Activated T-cell treated with anti-CD3 and anti-CD28 coated beads, Interleukin-2, amount 50 U/mL, for 72 hours (primary cell): Measurements from ENCODE around the gene TAF1A. TPM values are rescaled to one million over a fixed set of nuclear protein-coding genes. Genes with fewer than 3 reads are reported as not detected.

Source experiments
- ATAC-seq, 2 donors: fragments of 150-1000 bp; cut with Tn5 transposase; replicated peaks in 1 of 2; 2 replicates each; pipeline ENCODE4 v1.10.0; 2021; ENCODE audit warnings: moderate library complexity in 2 of 2, mild to moderate bottlenecking in 1 of 2
- DNase-seq, 2 donors: peaks; one replicate each; pipeline ENCODE4 v3.0.0; 2021 to 2022; ENCODE audit warnings: mixed read lengths in 1 of 2
- H3K27ac Mint-ChIP-seq: one replicate; pipeline ENCODE4 v1.8.0; 2022; ENCODE audit warnings: mild to moderate bottlenecking, moderate library complexity, mixed read lengths
- H3K27me3 Mint-ChIP-seq: one replicate; pipeline ENCODE4 v1.8.0; 2022; ENCODE audit warnings: low read depth, mixed read lengths
- H3K36me3 Mint-ChIP-seq, 2 donors: one replicate each; pipeline ENCODE4 v1.8.0; 2022; ENCODE audit warnings: mixed read lengths in 2 of 2, mild to moderate bottlenecking in 1 of 2; ENCODE audit not compliant: insufficient read depth in 2 of 2
- H3K4me1 Mint-ChIP-seq: one replicate; pipeline ENCODE4 v1.8.0; 2022; ENCODE audit warnings: low read depth, mixed read lengths
- H3K4me3 Mint-ChIP-seq, 2 donors: one replicate each; pipeline ENCODE4 v1.8.0; 2022; ENCODE audit warnings: mild to moderate bottlenecking in 2 of 2, mixed read lengths in 2 of 2, moderate library complexity in 2 of 2
- H3K9me3 Mint-ChIP-seq, 2 donors: one replicate each; pipeline ENCODE4 v1.8.0; 2022; ENCODE audit warnings: mixed read lengths in 2 of 2
- total RNA-seq, 2 donors: library from RNA; stranded (reverse); gene quantifications; one replicate each; pipeline ENCODE4 v1.2.3, GENCODE V29; 2022

TAF1A gene
- total RNA-seq, 2 donors from 2014 or later = 12.0 to 15.1 TPM

- Mint-ChIP-seq H3K36me3 (peaks cover 11 to 31% of the 10 kb centered on the region in 2 donors), H3K9me3 (no peaks in the 10 kb centered on the region), H3K4me1 (peaks cover 71% of the 10 kb centered on the region), H3K4me3 (peak overlapping the region; percentile 50 to 52), H3K27ac (peak overlapping the region; percentile 86), H3K27me3 (no peaks in the 10 kb centered on the region)
- ATAC-seq (peak; percentile 23 to 25), DNase-seq (no peak)
Observed at GRCh38 chr1:222586842-222587241, 2.9 kb downstream of the TAF1A start.

GRCh38 chr1:222583079-222583478 lies 6.7 kb downstream of the TAF1A start:
- Mint-ChIP-seq H3K4me1 (peaks cover 44% of the 10 kb centered on the region), H3K27me3 (no peaks in the 10 kb centered on the region), H3K4me3 (no peak overlapping the region), H3K9me3 (no peaks in the 10 kb centered on the region), H3K36me3 (peaks cover 7 to 25% of the 10 kb centered on the region in 2 donors), H3K27ac (no peak overlapping the region)
- DNase-seq = no peak
- no peak for ATAC-seq

- H3K27me3 Mint-ChIP-seq = no peaks in the 10 kb centered on the region
- H3K4me3 Mint-ChIP-seq = no peak overlapping the region
- H3K36me3 Mint-ChIP-seq = peaks cover 7 to 29% of the 10 kb centered on the region in 2 donors
- peaks cover 35% of the 10 kb centered on the region for H3K4me1 Mint-ChIP-seq
- DNase-seq = no peak
- no peaks in the 10 kb centered on the region for H3K9me3 Mint-ChIP-seq
- no peak for ATAC-seq
- H3K27ac Mint-ChIP-seq = no peak overlapping the region
Observed at GRCh38 chr1:222582099-222582774, 7.5 kb downstream of the TAF1A start.

GRCh38 chr1:222579316-222579715 lies 10.4 kb downstream of the TAF1A start:
- DNase-seq (no peak), ATAC-seq (no peak)
- no peaks in the 10 kb centered on the region for H3K9me3 Mint-ChIP-seq
- H3K27me3 Mint-ChIP-seq = no peaks in the 10 kb centered on the region
- H3K27ac Mint-ChIP-seq = no peak overlapping the region
- H3K36me3 Mint-ChIP-seq = peaks cover 7 to 18% of the 10 kb centered on the region in 2 donors
- peaks cover 12% of the 10 kb centered on the region for H3K4me1 Mint-ChIP-seq
- no peak overlapping the region for H3K4me3 Mint-ChIP-seq

GRCh38 chr1:222570837-222571236 lies 18.9 kb downstream of the TAF1A start:
- no peak for ATAC-seq
- H3K27me3 Mint-ChIP-seq = no peaks in the 10 kb centered on the region
- H3K9me3 Mint-ChIP-seq = no peaks in the 10 kb centered on the region
- H3K36me3 Mint-ChIP-seq = peaks cover 9 to 25% of the 10 kb centered on the region in 2 donors
- no peak overlapping the region for H3K27ac Mint-ChIP-seq
- DNase-seq = no peak
- H3K4me3 Mint-ChIP-seq = no peak overlapping the region
- no peaks in the 10 kb centered on the region for H3K4me1 Mint-ChIP-seq

- DNase-seq (no peak), ATAC-seq (no peak)
- Mint-ChIP-seq H3K9me3 (no peaks in the 10 kb centered on the region), H3K4me3 (no peak overlapping the region), H3K27ac (no peak overlapping the region), H3K4me1 (no peaks in the 10 kb centered on the region), H3K27me3 (no peaks in the 10 kb centered on the region), H3K36me3 (peaks cover 1 to 20% of the 10 kb centered on the region in 2 donors)
Observed at GRCh38 chr1:222561656-222562055, 28.1 kb downstream of the TAF1A start.

GRCh38 chr1:222557574-222557973 lies 32.2 kb downstream of the TAF1A start:
- DNase-seq = no peak
- Mint-ChIP-seq H3K27me3 (no peaks in the 10 kb centered on the region), H3K4me3 (no peak overlapping the region), H3K27ac (no peak overlapping the region), H3K36me3 (peaks cover 1 to 18% of the 10 kb centered on the region in 2 donors), H3K9me3 (no peaks in the 10 kb centered on the region), H3K4me1 (no peaks in the 10 kb centered on the region)
- ATAC-seq = no peak

GRCh38 chr1:222557148-222557547 lies 32.6 kb downstream of the TAF1A start:
- Mint-ChIP-seq H3K36me3 (peaks cover 1 to 18% of the 10 kb centered on the region in 2 donors), H3K27me3 (no peaks in the 10 kb centered on the region), H3K4me1 (no peaks in the 10 kb centered on the region), H3K9me3 (no peaks in the 10 kb centered on the region), H3K4me3 (no peak overlapping the region), H3K27ac (no peak overlapping the region)
- ATAC-seq = no peak
- no peak for DNase-seq

- no peak overlapping the region for H3K4me3 Mint-ChIP-seq
- no peaks in the 10 kb centered on the region for H3K9me3 Mint-ChIP-seq
- no peaks in the 10 kb centered on the region for H3K27me3 Mint-ChIP-seq
- H3K27ac Mint-ChIP-seq = no peak overlapping the region
- peaks cover 1 to 15% of the 10 kb centered on the region in 2 donors for H3K36me3 Mint-ChIP-seq
- DNase-seq (no peak), ATAC-seq (no peak)
- H3K4me1 Mint-ChIP-seq = no peaks in the 10 kb centered on the region
Observed at GRCh38 chr1:222555992-222556615, 33.6 kb downstream of the TAF1A start.

GRCh38 chr1:222554177-222554576 lies 35.6 kb downstream of the TAF1A start:
- Mint-ChIP-seq H3K9me3 (no peaks in the 10 kb centered on the region), H3K27ac (peak overlapping the region; percentile 60), H3K36me3 (peaks cover 1 to 12% of the 10 kb centered on the region in 2 donors), H3K4me3 (no peak overlapping the region), H3K4me1 (no peaks in the 10 kb centered on the region), H3K27me3 (no peaks in the 10 kb centered on the region)
- DNase-seq (no peak), ATAC-seq (no peak)

GRCh38 chr1:222552882-222553281 lies 36.9 kb downstream of the TAF1A start:
- Mint-ChIP-seq H3K4me1 (no peaks in the 10 kb centered on the region), H3K27me3 (no peaks in the 10 kb centered on the region), H3K9me3 (no peaks in the 10 kb centered on the region), H3K27ac (no peak overlapping the region), H3K4me3 (no peak overlapping the region), H3K36me3 (peaks cover 1 to 10% of the 10 kb centered on the region in 2 donors)
- no peak for ATAC-seq
- DNase-seq = no peak

- Mint-ChIP-seq H3K27me3 (peaks cover 22% of the 10 kb centered on the region), H3K36me3 (no peaks in the 10 kb centered on the region)
- no peak for DNase-seq
Observed at GRCh38 chr1:222547944-222548671, 41.6 kb downstream of the TAF1A start, which contains the start of gene HHIPL2. TSS of gene HHIPL2 (minus strand) at chr1:222548104. CDS start at chr1:222548044, 60 bp downstream.

GRCh38 chr1:222547260-222547614 lies 42.5 kb downstream of the TAF1A start:
- Mint-ChIP-seq H3K27me3 (peaks cover 29% of the 10 kb centered on the region), H3K4me1 (no peaks in the 10 kb centered on the region), H3K36me3 (no peaks in the 10 kb centered on the region), H3K9me3 (no peaks in the 10 kb centered on the region), H3K4me3 (no peak overlapping the region), H3K27ac (no peak overlapping the region)
- ATAC-seq (no peak), DNase-seq (no peak)

More at GRCh38 chr1:222547944-222548671, 41.6 kb downstream of the TAF1A start, which contains the start of gene HHIPL2:
- Mint-ChIP-seq H3K27ac (no peak within 1 kb of the TSS), H3K4me1 (no peaks in the 10 kb centered on the region), H3K4me3 (no peak within 1 kb of the TSS), H3K9me3 (no peaks in the 10 kb centered on the region)
- ATAC-seq = no peak
